ENCODE data around the gene DEFB108B.
"Not testable (repeated sequence)": the region's sequence is repeated elsewhere in the genome, so short reads cannot be mapped to it uniquely, and the experiment has no call there.

Gene DEFB108B

DNA sequence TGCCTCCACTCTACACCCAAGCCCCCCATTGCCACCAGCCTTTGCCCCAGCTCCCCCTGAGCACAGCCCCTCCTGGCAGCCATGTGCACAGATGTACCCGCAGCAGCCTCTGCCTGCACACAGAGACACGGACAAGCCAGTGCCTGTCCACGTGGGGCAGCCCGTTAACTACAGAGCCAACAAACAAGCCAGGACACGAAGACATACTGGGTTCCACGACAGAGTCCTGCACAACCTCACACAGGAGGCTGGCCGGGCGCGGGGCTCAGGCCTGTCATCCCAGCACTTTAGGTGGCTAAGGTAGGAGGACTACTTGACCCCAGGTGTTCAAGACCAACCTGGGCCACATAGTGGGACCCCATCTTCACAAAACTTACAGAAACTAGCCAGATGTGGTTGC is 36.2 kb upstream of the DEFB108B start:
- not testable (repeated sequence) for H3K9me3 ChIP-seq (ENCODE audit: control insufficient read depth, low read depth, low read length); H3K27ac ChIP-seq (ENCODE audit: low read length); H3K36me3 ChIP-seq (ENCODE audit: control insufficient read depth, low read depth, low read length); H3K9ac ChIP-seq (ENCODE audit: low read length); H3K27me3 ChIP-seq (ENCODE audit: control insufficient read depth, insufficient read depth, low read length); H3K4me1 ChIP-seq (ENCODE audit: control insufficient read depth, low read depth, low read length); H3K4me3 ChIP-seq (ENCODE audit: low read length)

DNA sequence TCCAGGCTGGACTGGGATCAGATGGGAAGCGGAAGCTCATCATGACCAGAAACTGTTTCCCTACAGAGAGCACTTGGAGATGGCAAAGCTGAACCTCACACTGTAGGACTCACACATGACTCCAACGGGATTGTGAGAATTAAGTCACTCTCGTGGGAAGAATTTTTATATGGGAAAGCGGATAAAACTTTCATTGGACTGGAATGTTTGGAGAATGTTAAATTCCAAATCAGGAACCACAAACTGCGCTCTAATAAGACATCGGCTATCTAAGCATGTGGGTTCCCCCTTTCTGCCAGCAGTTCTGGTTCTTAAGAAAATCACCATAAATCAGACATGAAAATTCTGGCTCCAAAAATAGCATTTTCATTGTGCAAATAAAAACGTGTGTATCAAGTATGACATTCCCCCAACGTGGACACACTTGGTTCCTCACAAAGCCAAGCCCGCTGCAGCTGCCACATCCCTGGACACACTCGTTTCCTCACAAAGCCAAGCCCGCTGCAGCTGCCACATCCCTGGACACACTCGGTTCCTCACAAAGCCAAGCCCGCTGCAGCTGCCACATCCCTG is 33.4 kb upstream of the DEFB108B start:
- H3K27ac ChIP-seq (ENCODE audit: low read length); H3K36me3 ChIP-seq (ENCODE audit: control insufficient read depth, low read depth, low read length); H3K4me1 ChIP-seq (ENCODE audit: control insufficient read depth, low read depth, low read length); H3K27me3 ChIP-seq (ENCODE audit: control insufficient read depth, insufficient read depth, low read length); H3K9ac ChIP-seq (ENCODE audit: low read length); H3K9me3 ChIP-seq (ENCODE audit: control insufficient read depth, low read depth, low read length); H3K4me3 ChIP-seq (ENCODE audit: low read length): not testable (repeated sequence)

DNA sequence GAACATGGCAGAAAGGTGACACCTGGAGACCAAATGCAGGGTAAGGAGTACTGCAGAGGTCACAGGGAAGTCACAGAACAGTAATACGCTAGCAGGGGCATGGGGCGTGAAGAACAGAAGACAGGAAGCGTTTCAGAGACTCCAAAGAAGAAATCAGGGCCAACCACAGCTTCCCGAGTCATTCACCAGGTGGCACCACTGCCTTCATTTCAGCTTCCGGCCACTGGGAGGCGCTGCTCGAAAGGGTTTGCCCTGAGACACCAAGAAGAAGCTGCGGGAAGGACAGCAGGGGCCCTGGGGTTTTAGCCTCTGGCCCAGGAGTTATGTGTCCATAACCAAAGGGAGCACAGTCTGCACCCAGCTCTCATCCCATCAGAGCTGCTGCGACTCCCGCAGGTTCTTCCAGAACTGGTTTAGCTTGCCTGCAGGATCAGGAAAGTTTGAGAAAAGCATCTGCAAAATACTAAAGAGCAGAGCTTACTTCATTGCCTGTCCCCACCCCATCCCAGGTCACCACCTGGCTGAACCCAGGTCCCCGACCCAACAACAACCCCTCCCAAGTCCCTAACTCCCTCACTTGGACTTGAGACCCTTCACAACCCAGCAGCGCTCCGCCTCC is 32.6 kb upstream of the DEFB108B start:
- H3K27ac ChIP-seq (ENCODE audit: low read length); H3K27me3 ChIP-seq (ENCODE audit: control insufficient read depth, insufficient read depth, low read length); H3K4me1 ChIP-seq (ENCODE audit: control insufficient read depth, low read depth, low read length); H3K36me3 ChIP-seq (ENCODE audit: control insufficient read depth, low read depth, low read length); H3K9ac ChIP-seq (ENCODE audit: low read length); H3K9me3 ChIP-seq (ENCODE audit: control insufficient read depth, low read depth, low read length); H3K4me3 ChIP-seq (ENCODE audit: low read length): not testable (repeated sequence)

DNA sequence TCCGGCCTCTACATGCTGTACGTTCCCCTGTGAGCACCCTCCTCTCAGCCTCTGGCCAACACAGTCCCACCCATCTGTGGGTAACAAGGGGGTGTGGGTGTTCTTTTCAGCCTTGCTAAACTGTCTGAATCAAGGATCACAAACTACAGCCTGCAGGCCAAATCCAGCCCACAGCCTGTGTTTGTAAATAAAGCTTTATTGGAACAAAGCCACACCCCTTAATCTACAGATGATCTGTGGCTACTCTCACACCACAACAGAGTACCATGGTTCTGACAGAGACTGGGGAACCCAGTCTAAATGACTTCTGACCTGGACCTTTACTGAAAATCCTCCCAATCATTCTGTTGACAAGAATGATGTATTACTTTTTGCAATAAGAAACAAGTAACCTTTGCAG is 32.0 kb upstream of the DEFB108B start:
- not testable (repeated sequence) for H3K4me3 ChIP-seq (ENCODE audit: low read length); H3K27me3 ChIP-seq (ENCODE audit: control insufficient read depth, insufficient read depth, low read length); H3K9ac ChIP-seq (ENCODE audit: low read length); H3K9me3 ChIP-seq (ENCODE audit: control insufficient read depth, low read depth, low read length); H3K4me1 ChIP-seq (ENCODE audit: control insufficient read depth, low read depth, low read length); H3K27ac ChIP-seq (ENCODE audit: low read length); H3K36me3 ChIP-seq (ENCODE audit: control insufficient read depth, low read depth, low read length)

DNA sequence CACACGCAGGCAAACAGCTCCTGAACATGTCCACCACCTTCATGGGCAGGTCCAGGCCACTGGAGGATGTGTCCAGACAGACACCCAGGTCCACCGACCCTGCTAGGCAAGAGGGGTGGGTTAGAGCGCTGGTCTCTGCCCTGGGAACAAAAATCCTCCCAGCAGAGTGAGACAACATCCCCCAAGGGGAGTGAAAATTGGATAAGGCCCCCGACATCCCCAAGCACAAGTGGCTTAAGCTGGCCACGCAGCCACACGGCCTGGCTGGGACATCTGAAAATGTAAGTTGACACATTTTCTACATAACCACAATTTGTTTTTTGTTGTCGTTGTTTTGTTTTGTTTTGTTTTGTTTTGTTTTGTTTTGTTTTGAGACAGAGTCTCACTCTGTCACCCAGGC is 30.1 kb upstream of the DEFB108B start:
- not testable (repeated sequence) for H3K4me3 ChIP-seq (ENCODE audit: low read length); H3K4me1 ChIP-seq (ENCODE audit: control insufficient read depth, low read depth, low read length); H3K27me3 ChIP-seq (ENCODE audit: control insufficient read depth, insufficient read depth, low read length); H3K36me3 ChIP-seq (ENCODE audit: control insufficient read depth, low read depth, low read length); H3K27ac ChIP-seq (ENCODE audit: low read length); H3K9me3 ChIP-seq (ENCODE audit: control insufficient read depth, low read depth, low read length); H3K9ac ChIP-seq (ENCODE audit: low read length)

DNA sequence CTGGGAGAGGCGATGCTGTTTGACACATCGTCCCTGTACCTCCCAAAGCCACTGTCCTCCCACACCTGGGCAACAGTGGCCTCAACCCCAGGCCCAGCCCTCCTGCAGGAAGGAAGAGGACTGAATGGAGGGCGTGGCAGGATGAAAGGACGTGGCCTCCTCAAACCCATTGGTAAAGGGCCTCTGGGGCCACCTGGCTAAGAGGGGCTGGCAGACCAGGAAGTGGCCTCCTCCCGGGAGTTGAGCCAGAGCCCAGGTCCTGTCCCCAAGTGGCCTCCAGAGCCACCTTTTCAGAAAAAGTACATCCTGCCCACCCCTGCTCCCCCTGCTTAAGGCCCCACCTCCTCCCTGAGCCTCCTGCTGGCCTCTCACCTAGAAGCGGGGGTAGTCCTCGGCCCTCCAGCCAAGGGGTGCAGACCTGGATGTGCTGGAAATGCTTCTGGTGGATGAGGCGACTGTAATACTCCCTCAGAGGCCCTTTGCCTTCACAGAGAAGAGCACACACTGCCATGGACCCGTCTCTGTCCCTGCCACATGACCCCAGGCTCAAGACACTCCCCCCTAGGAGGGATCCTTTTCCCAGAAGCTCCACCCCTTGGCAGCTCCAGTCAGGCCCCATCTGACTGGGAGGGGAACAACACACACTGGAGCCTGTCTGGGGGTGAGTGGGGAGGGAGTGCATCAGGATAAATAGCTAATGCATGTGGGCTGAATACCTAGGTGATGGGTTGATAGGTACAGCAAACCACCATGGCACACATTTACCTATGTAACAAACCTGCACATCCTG is 28.6 kb upstream of the DEFB108B start:
- H3K9me3 ChIP-seq (ENCODE audit: control insufficient read depth, low read depth, low read length); H3K9ac ChIP-seq (ENCODE audit: low read length); H3K4me3 ChIP-seq (ENCODE audit: low read length); H3K4me1 ChIP-seq (ENCODE audit: control insufficient read depth, low read depth, low read length); H3K27ac ChIP-seq (ENCODE audit: low read length); H3K36me3 ChIP-seq (ENCODE audit: control insufficient read depth, low read depth, low read length); H3K27me3 ChIP-seq (ENCODE audit: control insufficient read depth, insufficient read depth, low read length): not testable (repeated sequence)

DNA sequence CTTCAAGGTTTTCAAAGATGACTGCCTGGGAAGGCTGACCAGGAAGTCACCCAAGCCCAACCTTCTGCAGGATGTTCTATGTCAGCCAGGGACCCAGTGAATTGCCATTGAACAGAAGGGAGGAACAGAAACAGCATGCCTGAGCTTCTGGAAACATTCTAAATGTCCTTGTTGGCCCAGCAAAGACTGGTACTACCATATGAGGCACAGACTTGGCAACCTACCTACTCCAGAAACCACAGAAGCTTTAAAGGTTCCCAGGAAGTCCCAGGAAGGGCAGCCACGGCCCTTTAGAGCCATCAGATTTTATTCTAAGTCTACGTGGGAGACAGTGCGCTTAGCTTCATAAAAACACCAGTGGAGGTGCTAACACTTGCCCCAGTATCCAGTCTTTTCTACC is 20.5 kb upstream of the DEFB108B start:
- H3K36me3 ChIP-seq (ENCODE audit: control insufficient read depth, low read depth, low read length); H3K27me3 ChIP-seq (ENCODE audit: control insufficient read depth, insufficient read depth, low read length): not testable (repeated sequence)

DNA sequence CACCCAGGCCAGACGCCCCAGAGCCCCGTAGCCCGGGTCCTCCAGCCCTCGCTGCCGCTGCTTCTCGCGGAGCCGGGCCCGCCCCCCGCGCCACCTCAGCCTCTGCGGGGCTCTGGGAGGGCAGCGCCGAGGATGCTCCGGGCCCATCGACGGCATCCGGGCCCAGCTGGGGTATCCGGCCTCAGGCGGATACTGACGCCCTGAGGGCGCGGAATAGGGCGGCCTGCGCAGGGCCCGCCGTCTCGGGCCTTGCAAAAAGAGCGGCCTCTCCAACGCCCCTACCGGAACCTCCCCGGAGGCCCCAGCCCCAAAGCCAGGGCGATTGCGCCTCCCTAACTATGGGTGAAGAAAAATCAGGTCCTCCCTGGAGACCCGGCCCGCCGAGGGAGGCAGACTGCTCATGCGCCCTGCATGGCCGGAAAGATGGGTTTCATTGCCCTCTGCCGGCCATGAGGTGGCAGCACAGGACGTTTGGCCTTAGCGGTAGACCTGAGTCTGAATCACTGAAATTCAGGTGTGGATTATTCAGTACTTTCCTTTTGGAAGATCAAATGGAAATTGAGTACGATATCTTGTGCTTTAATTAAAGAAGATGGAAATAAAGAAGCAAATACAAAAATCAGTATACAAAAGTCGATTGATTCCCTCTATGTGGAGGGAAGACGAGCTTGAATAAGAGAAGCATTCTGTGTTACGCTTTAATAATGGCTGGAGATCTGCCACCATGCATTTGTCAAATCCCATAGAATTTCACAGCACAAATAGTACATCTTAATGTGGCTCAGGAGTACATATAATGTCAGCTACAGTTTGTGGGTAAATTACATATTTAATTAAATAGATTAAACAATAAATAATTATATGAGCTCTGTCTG is 19.3 kb upstream of the DEFB108B start:
- not testable (repeated sequence) for H3K9ac ChIP-seq (ENCODE audit: low read length); H3K27me3 ChIP-seq (ENCODE audit: control insufficient read depth, insufficient read depth, low read length); H3K27ac ChIP-seq (ENCODE audit: low read length); H3K36me3 ChIP-seq (ENCODE audit: control insufficient read depth, low read depth, low read length); H3K4me1 ChIP-seq (ENCODE audit: control insufficient read depth, low read depth, low read length); H3K9me3 ChIP-seq (ENCODE audit: control insufficient read depth, low read depth, low read length)
- peak overlapping the region; percentile 47 for H3K4me3 ChIP-seq (ENCODE audit: low read length)

More for the DNA sequence above, 20.5 kb upstream of the DEFB108B start:
- H3K9ac ChIP-seq (ENCODE audit: low read length); H3K27ac ChIP-seq (ENCODE audit: low read length); H3K4me1 ChIP-seq (ENCODE audit: control insufficient read depth, low read depth, low read length); H3K9me3 ChIP-seq (ENCODE audit: control insufficient read depth, low read depth, low read length); H3K4me3 ChIP-seq (ENCODE audit: low read length): not testable (repeated sequence)

DNA sequence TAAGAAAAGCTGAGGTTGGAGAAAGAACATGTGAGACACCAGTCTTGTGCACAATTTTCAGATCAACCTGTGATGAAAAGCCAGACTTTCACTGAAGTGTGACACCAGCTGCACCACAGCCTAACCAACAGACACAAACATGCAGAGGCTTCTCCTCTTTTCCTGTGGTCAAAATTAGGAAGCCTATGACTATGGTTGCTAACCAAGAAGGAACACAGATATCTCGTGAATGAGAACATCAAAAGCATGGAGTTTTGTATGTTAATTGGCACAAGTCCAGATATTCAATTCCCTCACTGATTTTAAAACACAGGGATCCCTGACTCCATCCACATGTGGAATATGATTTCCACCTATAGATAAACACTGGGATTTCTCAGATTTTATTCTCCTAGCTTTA is 11.5 kb upstream of the DEFB108B start:
- not testable (repeated sequence) for H3K27me3 ChIP-seq (ENCODE audit: control insufficient read depth, insufficient read depth, low read length); H3K27ac ChIP-seq (ENCODE audit: low read length); H3K36me3 ChIP-seq (ENCODE audit: control insufficient read depth, low read depth, low read length); H3K9ac ChIP-seq (ENCODE audit: low read length); H3K4me1 ChIP-seq (ENCODE audit: control insufficient read depth, low read depth, low read length); H3K9me3 ChIP-seq (ENCODE audit: control insufficient read depth, low read depth, low read length); H3K4me3 ChIP-seq (ENCODE audit: low read length)

DNA sequence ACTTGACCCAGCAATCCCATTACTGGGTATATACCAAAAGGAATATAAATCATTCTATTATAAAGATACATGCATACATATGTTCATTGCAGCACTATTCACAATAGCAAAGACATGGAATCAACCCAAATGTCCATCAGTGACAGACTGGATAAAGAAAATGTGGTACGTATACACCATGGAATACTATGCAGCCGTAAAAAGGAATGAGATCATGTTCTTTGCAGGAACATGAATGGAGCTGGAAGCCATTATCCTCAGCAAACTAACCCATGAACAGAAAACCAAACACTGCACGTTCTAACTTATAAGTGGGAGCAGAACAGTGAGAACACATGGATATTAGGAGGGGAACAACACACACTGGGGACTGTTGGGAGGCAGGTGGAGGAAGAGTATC is 3.8 kb upstream of the DEFB108B start:
- not testable (repeated sequence) for H3K9ac ChIP-seq (ENCODE audit: low read length); H3K4me3 ChIP-seq (ENCODE audit: low read length); H3K4me1 ChIP-seq (ENCODE audit: control insufficient read depth, low read depth, low read length); H3K27ac ChIP-seq (ENCODE audit: low read length); H3K9me3 ChIP-seq (ENCODE audit: control insufficient read depth, low read depth, low read length); H3K36me3 ChIP-seq (ENCODE audit: control insufficient read depth, low read depth, low read length); H3K27me3 ChIP-seq (ENCODE audit: control insufficient read depth, insufficient read depth, low read length)

DNA sequence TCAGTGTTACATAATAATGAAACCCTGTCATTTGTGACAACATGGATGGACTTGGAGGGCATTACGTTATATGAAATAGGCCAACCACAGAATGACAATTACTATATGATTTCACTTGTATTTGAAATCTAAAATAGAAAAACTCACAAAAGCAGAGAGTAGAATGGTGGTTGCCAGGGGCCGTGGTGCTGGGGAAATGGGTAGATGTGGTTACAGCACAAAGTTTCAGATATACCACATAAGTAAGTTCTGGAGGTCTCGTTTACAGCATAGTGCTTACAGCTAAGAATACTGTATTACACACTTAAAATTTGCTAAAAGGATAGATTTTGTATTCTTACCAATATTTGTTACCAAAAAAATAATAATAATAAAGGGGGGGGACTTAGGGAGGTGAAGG is 3.3 kb upstream of the DEFB108B start:
- H3K36me3 ChIP-seq (ENCODE audit: control insufficient read depth, low read depth, low read length); H3K4me3 ChIP-seq (ENCODE audit: low read length); H3K27me3 ChIP-seq (ENCODE audit: control insufficient read depth, insufficient read depth, low read length); H3K9me3 ChIP-seq (ENCODE audit: control insufficient read depth, low read depth, low read length); H3K9ac ChIP-seq (ENCODE audit: low read length); H3K27ac ChIP-seq (ENCODE audit: low read length); H3K4me1 ChIP-seq (ENCODE audit: control insufficient read depth, low read depth, low read length): not testable (repeated sequence)

Data from iPS-18a (cell line).